ENCODE data around the gene SLC6A5. TPM values are rescaled to one million over a fixed set of nuclear protein-coding genes. Genes with fewer than 3 reads are reported as not detected.

SLC6A5 gene
- total and polyA plus RNA-seq, 2 of the 8 experiments (the other 6 are each of a cell fraction or from before 2014, with no cell fraction given) = not detected

GRCh38 chr11:20640401-20640800 lies 41.0 kb downstream of the SLC6A5 start:
- Histone ChIP-seq H3K9ac (replicated peaks in 1 of 4; ENCODE audit: extremely low read depth in 1 of 4, low read depth in 3 of 4, low read length in 3 of 4) (no peak overlapping the region), H2BK5ac (ENCODE audit: low read depth, low read length) (no peak overlapping the region), H3K4me2 (ENCODE audit: insufficient read depth in 1 of 2, low read depth in 2 of 2, low read length in 2 of 2) (no peak overlapping the region), H3K9me3 (ENCODE audit: insufficient read depth in 2 of 2, low read depth in 1 of 2, low read length in 1 of 2) (no peaks in the 10 kb centered on the region), H3K23ac (ENCODE audit: insufficient read length) (no peak overlapping the region), H3K27me3 (replicated peaks in 1 of 4; ENCODE audit: control insufficient read depth in 3 of 4, extremely low read depth in 1 of 4, insufficient read depth in 3 of 4, low read length in 3 of 4) (no peaks in the 10 kb centered on the region), H3K23me2 (ENCODE audit: low read depth, low read length) (no peaks in the 10 kb centered on the region), H3K4me3 (ENCODE audit: extremely low read depth in 1 of 4, insufficient read depth in 2 of 4, low read depth in 3 of 4, low read length in 4 of 4) (no peak overlapping the region), H3K27ac (ENCODE audit: low read depth, low read length) (no peak overlapping the region), H2BK20ac (ENCODE audit: low read length) (no peak overlapping the region), H2BK120ac (replicated peaks; ENCODE audit: low read depth, low read length) (no peak overlapping the region), H4K20me1 (replicated peaks in 1 of 2; ENCODE audit: control insufficient read depth in 1 of 2, insufficient read depth in 2 of 2, low read length in 2 of 2) (no peaks in the 10 kb centered on the region), H3K36me3 (ENCODE audit: control insufficient read depth in 2 of 4, insufficient read depth in 4 of 4, low read length in 3 of 4) (no peaks in the 10 kb centered on the region), H3K14ac (ENCODE audit: insufficient read length) (no peak overlapping the region), H4K5ac (ENCODE audit: insufficient read length, low read depth, low read length) (no peak overlapping the region), H2BK12ac (ENCODE audit: low read depth, low read length) (no peak overlapping the region), H2AFZ (ENCODE audit: low read length) (no peak overlapping the region), H3K4me1 (replicated peaks in 1 of 4; ENCODE audit: control insufficient read depth in 3 of 4, insufficient read depth in 4 of 4, low read length in 3 of 4) (peaks cover 0 to 5% (median 2%) of the 10 kb centered on the region in 4 experiments; a peak in 3 of 7 replicates), H3K79me2 (ENCODE audit: control insufficient read depth in 1 of 2, insufficient read depth in 2 of 2, low read length in 2 of 2) (no peaks in the 10 kb centered on the region), H3K79me1 (ENCODE audit: low read depth, low read length) (no peaks in the 10 kb centered on the region), H3K56ac (replicated peaks; ENCODE audit: insufficient read length, low read depth, low read length) (no peak overlapping the region), H4K8ac (ENCODE audit: extremely low read depth, insufficient read depth, low read length) (no peak overlapping the region), H2BK15ac (ENCODE audit: low read length) (no peak overlapping the region), H4K91ac (replicated peaks; ENCODE audit: insufficient read length, low read length) (no peak overlapping the region), H2AK5ac (ENCODE audit: low read depth, low read length) (no peak overlapping the region), H3K4ac (replicated peaks; ENCODE audit: insufficient read length, low read depth, low read length) (no peak overlapping the region), H3K18ac (ENCODE audit: extremely low read depth, low read length) (no peak overlapping the region)
- DNase-seq (ENCODE audit: low read depth in 1 of 2, low spot score in 2 of 2) (no peak), FAIRE-seq (no peak)
- TF ChIP-seq GTF2F1 (IDR thresholded peaks at IDR 0.05; ENCODE audit: borderline replicate concordance, low read depth, low read length) = no peak
- no peak for TF ChIP-seq ZNF274 (IDR thresholded peaks at IDR 0.05; ENCODE audit: borderline replicate concordance, extremely low read depth, low read length)
- no peak for TF ChIP-seq RAD21 (IDR thresholded peaks at IDR 0.05 in 1 of 2, conservative IDR thresholded peaks at IDR 0.05 in 1 of 2; ENCODE audit: low read depth in 2 of 2, low read length in 2 of 2)
- TF ChIP-seq HDAC2 (IDR thresholded peaks at IDR 0.05; ENCODE audit: borderline replicate concordance in 1 of 2, low read depth in 2 of 2, low read length in 2 of 2) = no peak
- TF ChIP-seq JUND (IDR thresholded peaks at IDR 0.05; ENCODE audit: low read length) = no peak
- 94% methylated on average over 2 of the region's 2 CpGs; no CpG with 5 or more reads in 1 of the 2 experiments for WGBS, 2 experiments (ENCODE audit: extremely low coverage in 1 of 2, insufficient coverage in 1 of 2, insufficient read length in 1 of 2, insufficient replicate concordance in 2 of 2, low coverage in 1 of 2, low lambda C conversion rate in 2 of 2, missing lambda C conversion rate in 1 of 2)
- POLR2A ChIA-PET (ENCODE audit: partially characterized antibody) = no interaction called here
- CTCF ChIA-PET (ENCODE audit: partially characterized antibody) = interaction anchor here (1.2 kb wide), 1 partner anchor 38 kb away, joined by 3 read pairs; no protein-coding TSS in a partner anchor
